ENCODE results near the gene NOXRED1. TPM values are rescaled to one million over a fixed set of nuclear protein-coding genes. Genes with fewer than 3 reads are reported as not detected.

NOXRED1 gene
- total and polyA plus RNA-seq, 2 donors (not counting 1 experiment from before 2014, with no cell fraction given) = 0.42 to 1.5 TPM

DNA sequence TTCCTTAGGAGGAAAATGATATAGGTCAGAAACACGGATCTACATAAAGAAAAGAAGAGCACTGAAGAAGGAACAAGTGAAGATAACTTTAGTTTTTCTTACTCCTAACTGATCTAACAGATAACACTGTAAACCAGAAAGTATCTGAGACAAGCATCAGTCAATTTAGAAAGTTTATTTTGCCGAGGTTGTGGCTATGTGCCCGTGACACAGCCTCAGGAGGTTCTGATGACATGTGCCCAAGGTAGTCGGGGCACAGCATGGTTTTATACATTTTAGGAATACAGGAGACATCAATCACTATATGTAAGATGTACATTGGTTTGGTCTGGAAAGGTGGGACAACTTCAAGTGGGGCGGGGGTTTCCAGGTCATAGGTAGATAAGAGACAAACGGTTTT is 23.1 kb downstream of the NOXRED1 start:
- CTCF ChIA-PET = no interaction called here

DNA sequence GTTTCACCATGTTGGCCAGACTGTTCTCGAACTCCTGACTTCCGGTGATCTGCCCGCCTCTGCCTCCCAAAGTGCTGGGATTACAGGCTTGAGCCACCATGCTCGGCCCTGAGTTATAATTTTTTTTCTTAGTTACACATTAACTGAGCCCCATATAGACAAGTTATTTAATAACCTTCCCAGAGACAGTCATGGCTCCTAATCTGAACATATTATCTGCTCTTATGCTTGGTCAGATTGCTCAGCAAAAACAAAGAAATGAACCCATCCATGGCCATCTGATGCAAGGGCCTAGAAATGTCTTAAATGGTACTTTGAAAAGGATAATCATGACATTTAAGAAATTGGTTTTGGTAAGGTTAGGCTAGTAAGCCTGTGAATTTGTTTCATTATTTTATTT is 33.1 kb downstream of the NOXRED1 start:
- Histone ChIP-seq H3K79me2 (ENCODE audit: control insufficient read depth, insufficient read depth, low read length) (no peaks in the 10 kb centered on the region), H3K9me3 (ENCODE audit: control extremely low read depth in 1 of 3, control insufficient read depth in 2 of 3, insufficient read depth in 1 of 3, low read length in 2 of 3) (no peaks in the 10 kb centered on the region), H4K20me1 (ENCODE audit: control insufficient read depth, insufficient read depth, low read length, poor library complexity, severe bottlenecking) (no peaks in the 10 kb centered on the region), H3K36me3 (replicated peaks in 1 of 2; ENCODE audit: control extremely low read depth in 1 of 2, control insufficient read depth in 1 of 2, extremely low read depth in 1 of 2, insufficient read depth in 2 of 2, low read length in 1 of 2) (no peaks in the 10 kb centered on the region), H2AFZ (ENCODE audit: insufficient read depth, low read depth, low read length, poor library complexity, severe bottlenecking) (no peak overlapping the region), H3K4me1 (ENCODE audit: control insufficient read depth in 2 of 2, insufficient read depth in 2 of 2, low read length in 2 of 2) (no peaks in the 10 kb centered on the region), H3K9ac (ENCODE audit: low read length) (no peak overlapping the region), H3K27ac (ENCODE audit: low read length in 2 of 2) (no peak overlapping the region), H3K27me3 (replicated peaks in 1 of 4; ENCODE audit: control extremely low read depth in 1 of 4, control insufficient read depth in 3 of 4, insufficient read depth in 4 of 4, low read length in 3 of 4) (no peaks in the 10 kb centered on the region), H3K4me2 (replicated peaks; ENCODE audit: low read depth, low read length, poor library complexity, severe bottlenecking) (no peak overlapping the region), H3K4me3 (ENCODE audit: control extremely low read depth in 1 of 5, extremely low read depth in 1 of 5, insufficient read depth in 1 of 5, low read depth in 2 of 5, low read length in 4 of 5) (no peak overlapping the region)
- ChIA-PET CTCF (no interaction called here), POLR2A (no interaction called here)
- Mint-ChIP-seq H3K4me3 (no peak overlapping the region), H3K4me1 (no peaks in the 10 kb centered on the region), H3K27me3 (no peaks in the 10 kb centered on the region), H3K9me3 (ENCODE audit: insufficient read depth) (no peaks in the 10 kb centered on the region), H3K27ac (no peak overlapping the region)
- intact Hi-C loops (cut with micrococcal nuclease) = no loop called here
- WGBS (ENCODE audit: insufficient coverage) = 100% methylated on average over 4 of the region's 4 CpGs
- TF ChIP-seq, protein P1, sequence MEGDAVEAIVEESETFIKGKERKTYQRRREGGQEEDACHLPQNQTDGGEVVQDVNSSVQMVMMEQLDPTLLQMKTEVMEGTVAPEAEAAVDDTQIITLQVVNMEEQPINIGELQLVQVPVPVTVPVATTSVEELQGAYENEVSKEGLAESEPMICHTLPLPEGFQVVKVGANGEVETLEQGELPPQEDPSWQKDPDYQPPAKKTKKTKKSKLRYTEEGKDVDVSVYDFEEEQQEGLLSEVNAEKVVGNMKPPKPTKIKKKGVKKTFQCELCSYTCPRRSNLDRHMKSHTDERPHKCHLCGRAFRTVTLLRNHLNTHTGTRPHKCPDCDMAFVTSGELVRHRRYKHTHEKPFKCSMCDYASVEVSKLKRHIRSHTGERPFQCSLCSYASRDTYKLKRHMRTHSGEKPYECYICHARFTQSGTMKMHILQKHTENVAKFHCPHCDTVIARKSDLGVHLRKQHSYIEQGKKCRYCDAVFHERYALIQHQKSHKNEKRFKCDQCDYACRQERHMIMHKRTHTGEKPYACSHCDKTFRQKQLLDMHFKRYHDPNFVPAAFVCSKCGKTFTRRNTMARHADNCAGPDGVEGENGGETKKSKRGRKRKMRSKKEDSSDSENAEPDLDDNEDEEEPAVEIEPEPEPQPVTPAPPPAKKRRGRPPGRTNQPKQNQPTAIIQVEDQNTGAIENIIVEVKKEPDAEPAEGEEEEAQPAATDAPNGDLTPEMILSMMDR (IDR thresholded peaks at IDR 0.05) = no peak
- no peak for TF ChIP-seq EZH2 (IDR thresholded peaks at IDR 0.05; ENCODE audit: borderline replicate concordance, insufficient read depth, low read depth, low read length, poor library complexity, severe bottlenecking)
- ATAC-seq (ENCODE audit: low read depth) (no peak), DNase-seq (no peak)

More for the DNA sequence above, 23.1 kb downstream of the NOXRED1 start:
- Histone ChIP-seq H3K36me3 (replicated peaks in 1 of 2; ENCODE audit: control extremely low read depth in 1 of 2, control insufficient read depth in 1 of 2, extremely low read depth in 1 of 2, insufficient read depth in 2 of 2, low read length in 1 of 2) (no peaks in the 10 kb centered on the region), H3K27ac (ENCODE audit: low read length in 2 of 2) (no peak overlapping the region), H2AFZ (ENCODE audit: insufficient read depth, low read depth, low read length, poor library complexity, severe bottlenecking) (no peak overlapping the region), H4K20me1 (ENCODE audit: control insufficient read depth, insufficient read depth, low read length, poor library complexity, severe bottlenecking) (no peaks in the 10 kb centered on the region), H3K9ac (ENCODE audit: low read length) (no peak overlapping the region), H3K9me3 (ENCODE audit: control extremely low read depth in 1 of 3, control insufficient read depth in 2 of 3, insufficient read depth in 1 of 3, low read length in 2 of 3) (peaks cover 0 to 10% (median 0%) of the 10 kb centered on the region in 3 donors), H3K4me2 (replicated peaks; ENCODE audit: low read depth, low read length, poor library complexity, severe bottlenecking) (no peak overlapping the region), H3K79me2 (ENCODE audit: control insufficient read depth, insufficient read depth, low read length) (no peaks in the 10 kb centered on the region), H3K4me1 (ENCODE audit: control insufficient read depth in 2 of 2, insufficient read depth in 2 of 2, low read length in 2 of 2) (peaks cover 0 to 4% of the 10 kb centered on the region in 2 donors), H3K27me3 (replicated peaks in 1 of 4; ENCODE audit: control extremely low read depth in 1 of 4, control insufficient read depth in 3 of 4, insufficient read depth in 4 of 4, low read length in 3 of 4) (no peaks in the 10 kb centered on the region), H3K4me3 (ENCODE audit: control extremely low read depth in 1 of 5, extremely low read depth in 1 of 5, insufficient read depth in 1 of 5, low read depth in 2 of 5, low read length in 4 of 5) (no peak overlapping the region)
- no peak overlapping the region for H3K4me3 Mint-ChIP-seq
- no CpG with 5 or more reads among the region's 6 CpGs for WGBS (ENCODE audit: insufficient coverage)
- H3K4me1 Mint-ChIP-seq = peaks cover 2% of the 10 kb centered on the region
- DNase-seq (no peak), ATAC-seq (ENCODE audit: low read depth) (no peak)
- intact Hi-C loops (cut with micrococcal nuclease) = no loop called here
- no peaks in the 10 kb centered on the region for H3K27me3 Mint-ChIP-seq
- TF ChIP-seq, protein P1 (IDR thresholded peaks at IDR 0.05) = no peak
- TF ChIP-seq EZH2 (IDR thresholded peaks at IDR 0.05; ENCODE audit: borderline replicate concordance, insufficient read depth, low read depth, low read length, poor library complexity, severe bottlenecking) = no peak
- no peak overlapping the region for H3K27ac Mint-ChIP-seq
- POLR2A ChIA-PET = no interaction called here
- H3K9me3 Mint-ChIP-seq (ENCODE audit: insufficient read depth) = no peaks in the 10 kb centered on the region

Data from B cell (primary cell).